HAP-1 (cell line): Measurements from ENCODE around the gene DIP2C.

ENCODE experiments used
- DNase-seq, 2 experiments: peaks; one replicate each; pipeline ENCODE4 v3.0.0-alpha.2; 2016 to 2020; ENCODE audit warnings: low spot score in 2 of 2
- H3K27me3 ChIP-seq: fragments of 250-450 bp; sonication (Bioruptor Pico); 2 replicates; pipeline ENCODE4 v1.5.1; 2020; ENCODE audit warnings: low read depth, mild to moderate bottlenecking, moderate library complexity
- H3K36me3 ChIP-seq: fragments of 250-450 bp; sonication (Bioruptor Pico); replicated peaks from 2 replicates; pipeline ENCODE4 v1.5.1; 2020; ENCODE audit warnings: mild to moderate bottlenecking
- H3K4me1 ChIP-seq: fragments of 250-450 bp; sonication (Bioruptor Pico); 2 replicates; pipeline ENCODE4 v1.5.1; 2020; ENCODE audit warnings: mild to moderate bottlenecking
- H3K4me3 ChIP-seq: fragments of 250-450 bp; sonication (Bioruptor Pico); 2 replicates; pipeline ENCODE4 v1.5.1; 2020; ENCODE audit warnings: mild to moderate bottlenecking, moderate library complexity
- H3K9me3 ChIP-seq: fragments of 250-450 bp; sonication (Bioruptor Pico); 2 replicates; pipeline ENCODE4 v1.5.1; 2020; ENCODE audit warnings: mild to moderate bottlenecking, moderate library complexity
- in situ Hi-C: fragments of 300-500 bp; cut with MboI; formaldehyde crosslinking; loops from 3 replicates; pipeline ENCODE4 v1.14.3; 2020; ENCODE audit warnings: low sequenced_read_pairs, inconsistent platforms, mixed read lengths

DIP2C gene

GRCh38 chr10:488081-488932, 201.2 kb downstream of the DIP2C start:
- no peaks in the 10 kb centered on the region for H3K27me3 ChIP-seq
- H3K9me3 ChIP-seq, result no peaks in the 10 kb centered on the region
- DNase-seq, result no peak
- no peak overlapping the region for H3K4me3 ChIP-seq
- H3K36me3 ChIP-seq, result peaks cover 4% of the 10 kb centered on the region; the same call in 1 of the 2 replicates
- in situ Hi-C loops, result no loop called here
- peaks cover 11% of the 10 kb centered on the region for H3K4me1 ChIP-seq

GRCh38 chr10:486666-487322, 202.7 kb downstream of the DIP2C start:
- Histone ChIP-seq H3K4me1 (peaks cover 11% of the 10 kb centered on the region; the same call in 1 of the 2 replicates), H3K36me3 (peaks cover 4% of the 10 kb centered on the region; the same call in 1 of the 2 replicates)
- DNase-seq, result no peak

GRCh38 chr10:486206-486605, 203.3 kb downstream of the DIP2C start:
- DNase-seq, result no peak
- in situ Hi-C loops, result no loop called here
- Histone ChIP-seq H3K27me3 (no peaks in the 10 kb centered on the region), H3K4me3 (no peak overlapping the region), H3K36me3 (peaks cover 4% of the 10 kb centered on the region; the same call in 1 of the 2 replicates), H3K4me1 (peaks cover 9% of the 10 kb centered on the region; the same call in 1 of the 2 replicates), H3K9me3 (no peaks in the 10 kb centered on the region)

More at GRCh38 chr10:486666-487322, 202.7 kb downstream of the DIP2C start:
- Histone ChIP-seq H3K4me3 (no peak overlapping the region), H3K9me3 (no peaks in the 10 kb centered on the region), H3K27me3 (no peaks in the 10 kb centered on the region)
- in situ Hi-C loops, result no loop called here

- no peak overlapping the region for H3K4me3 ChIP-seq
- in situ Hi-C loops, result no loop called here
- peaks cover 4% of the 10 kb centered on the region; the same call in 1 of the 2 replicates for H3K4me1 ChIP-seq
- no peaks in the 10 kb centered on the region for H3K9me3 ChIP-seq
- H3K36me3 ChIP-seq, result peaks cover 4% of the 10 kb centered on the region; the same call in 1 of the 2 replicates
- no peaks in the 10 kb centered on the region for H3K27me3 ChIP-seq
- no peak for DNase-seq
Observed at GRCh38 chr10:485776-486175, 203.7 kb downstream of the DIP2C start.

GRCh38 chr10:484925-485661, 204.4 kb downstream of the DIP2C start:
- DNase-seq, result no peak
- H3K9me3 ChIP-seq, result no peaks in the 10 kb centered on the region
- no peak overlapping the region for H3K4me3 ChIP-seq
- H3K4me1 ChIP-seq, result no peaks in the 10 kb centered on the region
- H3K36me3 ChIP-seq, result peaks cover 4% of the 10 kb centered on the region; the same call in 1 of the 2 replicates
- no peaks in the 10 kb centered on the region for H3K27me3 ChIP-seq
- in situ Hi-C loops, result no loop called here

GRCh38 chr10:484441-484924, 205.0 kb downstream of the DIP2C start:
- no peaks in the 10 kb centered on the region for H3K4me1 ChIP-seq

GRCh38 chr10:483261-483660, 206.2 kb downstream of the DIP2C start:
- H3K4me1 ChIP-seq, result no peaks in the 10 kb centered on the region
- no peak for DNase-seq
- H3K36me3 ChIP-seq, result peaks cover 4% of the 10 kb centered on the region; the same call in 1 of the 2 replicates
- H3K9me3 ChIP-seq, result no peaks in the 10 kb centered on the region
- H3K27me3 ChIP-seq, result no peaks in the 10 kb centered on the region
- H3K4me3 ChIP-seq, result no peak overlapping the region
- in situ Hi-C loops, result no loop called here

More at GRCh38 chr10:484441-484924, 205.0 kb downstream of the DIP2C start:
- Histone ChIP-seq H3K4me3 (no peak overlapping the region), H3K27me3 (no peaks in the 10 kb centered on the region), H3K9me3 (no peaks in the 10 kb centered on the region), H3K36me3 (peaks cover 4% of the 10 kb centered on the region; the same call in 1 of the 2 replicates)
- in situ Hi-C loops, result no loop called here
- no peak for DNase-seq

GRCh38 chr10:482848-483247, 206.6 kb downstream of the DIP2C start:
- H3K4me1 ChIP-seq, result no peaks in the 10 kb centered on the region
- DNase-seq, result no peak
- no peaks in the 10 kb centered on the region for H3K27me3 ChIP-seq
- no peaks in the 10 kb centered on the region for H3K9me3 ChIP-seq
- in situ Hi-C loops, result no loop called here
- H3K36me3 ChIP-seq, result peaks cover 4% of the 10 kb centered on the region; the same call in 1 of the 2 replicates
- H3K4me3 ChIP-seq, result no peak overlapping the region

GRCh38 chr10:482051-482501, 207.4 kb downstream of the DIP2C start:
- DNase-seq, result no peak
- Histone ChIP-seq H3K36me3 (peaks cover 4% of the 10 kb centered on the region; the same call in 1 of the 2 replicates), H3K4me3 (no peak overlapping the region), H3K9me3 (no peaks in the 10 kb centered on the region), H3K27me3 (no peaks in the 10 kb centered on the region), H3K4me1 (no peaks in the 10 kb centered on the region)
- in situ Hi-C loops, result no loop called here

- in situ Hi-C loops, result no loop called here
- Histone ChIP-seq H3K9me3 (no peaks in the 10 kb centered on the region), H3K4me3 (no peak overlapping the region), H3K27me3 (no peaks in the 10 kb centered on the region), H3K36me3 (peaks cover 4% of the 10 kb centered on the region; the same call in 1 of the 2 replicates), H3K4me1 (no peaks in the 10 kb centered on the region)
- no peak for DNase-seq
Observed at GRCh38 chr10:481628-482027, 207.8 kb downstream of the DIP2C start.

- Histone ChIP-seq H3K9me3 (no peaks in the 10 kb centered on the region), H3K4me1 (no peaks in the 10 kb centered on the region), H3K27me3 (no peaks in the 10 kb centered on the region), H3K36me3 (peaks cover 4% of the 10 kb centered on the region; the same call in 1 of the 2 replicates), H3K4me3 (no peak overlapping the region)
- no peak for DNase-seq
- in situ Hi-C loops, result no loop called here
Observed at GRCh38 chr10:480928-481552, 208.4 kb downstream of the DIP2C start.

GRCh38 chr10:480498-480927, 209.0 kb downstream of the DIP2C start:
- Histone ChIP-seq H3K36me3 (peaks cover 4% of the 10 kb centered on the region; the same call in 1 of the 2 replicates), H3K4me1 (no peaks in the 10 kb centered on the region), H3K9me3 (no peaks in the 10 kb centered on the region), H3K27me3 (no peaks in the 10 kb centered on the region), H3K4me3 (no peak overlapping the region)
- DNase-seq, result no peak
- in situ Hi-C loops, result no loop called here
